ENCODE results near the gene CEBPZ.

DNA sequence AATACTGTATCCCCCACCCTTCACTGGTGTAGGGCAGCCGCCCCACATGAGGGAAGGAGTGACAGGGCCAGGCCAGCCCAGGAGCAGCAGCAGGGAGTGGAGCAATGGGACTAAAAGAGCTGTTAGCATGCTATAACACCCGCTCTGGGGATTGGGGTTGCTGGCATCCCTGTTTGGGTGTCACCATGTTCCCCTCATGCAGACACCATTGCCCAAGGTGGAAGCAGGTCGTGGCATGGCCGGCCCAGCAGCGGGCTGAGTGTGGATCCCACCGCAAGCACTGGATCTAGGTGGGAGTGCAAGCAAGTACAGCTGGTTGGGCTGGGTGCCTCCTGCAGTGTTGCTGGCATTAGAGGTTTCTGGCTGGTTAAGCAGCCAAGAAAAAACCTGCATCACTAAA lies 39.6 kb downstream of the CEBPZ start:
- TF ChIP-seq, protein P1, sequence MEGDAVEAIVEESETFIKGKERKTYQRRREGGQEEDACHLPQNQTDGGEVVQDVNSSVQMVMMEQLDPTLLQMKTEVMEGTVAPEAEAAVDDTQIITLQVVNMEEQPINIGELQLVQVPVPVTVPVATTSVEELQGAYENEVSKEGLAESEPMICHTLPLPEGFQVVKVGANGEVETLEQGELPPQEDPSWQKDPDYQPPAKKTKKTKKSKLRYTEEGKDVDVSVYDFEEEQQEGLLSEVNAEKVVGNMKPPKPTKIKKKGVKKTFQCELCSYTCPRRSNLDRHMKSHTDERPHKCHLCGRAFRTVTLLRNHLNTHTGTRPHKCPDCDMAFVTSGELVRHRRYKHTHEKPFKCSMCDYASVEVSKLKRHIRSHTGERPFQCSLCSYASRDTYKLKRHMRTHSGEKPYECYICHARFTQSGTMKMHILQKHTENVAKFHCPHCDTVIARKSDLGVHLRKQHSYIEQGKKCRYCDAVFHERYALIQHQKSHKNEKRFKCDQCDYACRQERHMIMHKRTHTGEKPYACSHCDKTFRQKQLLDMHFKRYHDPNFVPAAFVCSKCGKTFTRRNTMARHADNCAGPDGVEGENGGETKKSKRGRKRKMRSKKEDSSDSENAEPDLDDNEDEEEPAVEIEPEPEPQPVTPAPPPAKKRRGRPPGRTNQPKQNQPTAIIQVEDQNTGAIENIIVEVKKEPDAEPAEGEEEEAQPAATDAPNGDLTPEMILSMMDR (IDR thresholded peaks at IDR 0.05; ENCODE audit: extremely low read depth in 1 of 2, insufficient read depth in 1 of 2, low read depth in 1 of 2, low read length in 2 of 2) = no peak
- no peak for TF ChIP-seq POLR2A (IDR thresholded peaks at IDR 0.05; ENCODE audit: low read depth, low read length)
- TF ChIP-seq EZH2 (IDR thresholded peaks at IDR 0.05; ENCODE audit: borderline replicate concordance, low read depth, low read length, severe bottlenecking) = no peak
- TF ChIP-seq, protein P2, sequence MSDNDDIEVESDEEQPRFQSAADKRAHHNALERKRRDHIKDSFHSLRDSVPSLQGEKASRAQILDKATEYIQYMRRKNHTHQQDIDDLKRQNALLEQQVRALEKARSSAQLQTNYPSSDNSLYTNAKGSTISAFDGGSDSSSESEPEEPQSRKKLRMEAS (IDR thresholded peaks at IDR 0.05; ENCODE audit: insufficient read depth, insufficient read length) = no peak
- no peak for TF ChIP-seq POLR2AphosphoS5 (IDR thresholded peaks at IDR 0.05; ENCODE audit: insufficient read depth, low read depth, low read length)
- no peak for TF ChIP-seq JUN (IDR thresholded peaks at IDR 0.05; ENCODE audit: borderline replicate concordance, insufficient read depth, insufficient read length, low read depth)
- no peak for TF ChIP-seq GATA2 (IDR thresholded peaks at IDR 0.05; ENCODE audit: insufficient read depth, insufficient read length, low read depth, low read length)
